HG03097 (cell line): ENCODE results near the gene EML2.

Source experiments
- ATAC-seq: cut with Tn5 transposase; IDR thresholded peaks from one replicate; pipeline ENCODE4 v1.9.1; 2021; ENCODE audit not compliant: unreplicated experiment, low FRiP score

The EML2 gene

DNA sequence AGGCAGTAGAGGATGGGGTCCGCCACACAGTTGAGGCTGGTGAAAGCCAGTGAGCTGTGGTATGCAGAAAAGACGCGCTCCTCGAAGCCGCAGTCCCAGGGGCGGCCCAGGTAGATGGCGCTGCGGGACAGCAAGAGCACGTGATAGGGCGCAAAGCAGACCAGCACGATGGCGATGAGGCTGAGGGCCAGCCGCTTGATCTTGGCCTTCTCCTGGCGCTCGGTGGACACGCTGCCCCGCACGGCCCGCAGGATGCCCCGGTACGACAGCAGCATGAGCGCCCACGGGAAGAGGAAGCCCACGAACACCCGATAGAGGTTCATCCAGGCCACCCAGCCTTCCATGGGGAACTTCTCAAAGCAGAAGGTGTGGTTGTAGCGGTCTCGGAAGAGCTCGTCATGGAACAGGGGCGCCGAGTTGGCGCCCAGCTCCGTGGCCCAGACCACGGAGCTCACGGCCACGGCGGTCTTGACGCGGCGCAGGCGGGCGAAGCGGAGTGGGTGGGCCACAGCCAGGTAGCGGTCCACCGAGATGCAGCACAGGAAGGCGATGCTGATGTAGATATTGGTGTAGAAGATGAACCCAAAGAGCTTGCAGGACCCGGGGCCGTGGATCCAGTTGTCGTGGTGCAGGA, 48.1 kb downstream of the EML2 start:
- ATAC-seq, result no peak

DNA sequence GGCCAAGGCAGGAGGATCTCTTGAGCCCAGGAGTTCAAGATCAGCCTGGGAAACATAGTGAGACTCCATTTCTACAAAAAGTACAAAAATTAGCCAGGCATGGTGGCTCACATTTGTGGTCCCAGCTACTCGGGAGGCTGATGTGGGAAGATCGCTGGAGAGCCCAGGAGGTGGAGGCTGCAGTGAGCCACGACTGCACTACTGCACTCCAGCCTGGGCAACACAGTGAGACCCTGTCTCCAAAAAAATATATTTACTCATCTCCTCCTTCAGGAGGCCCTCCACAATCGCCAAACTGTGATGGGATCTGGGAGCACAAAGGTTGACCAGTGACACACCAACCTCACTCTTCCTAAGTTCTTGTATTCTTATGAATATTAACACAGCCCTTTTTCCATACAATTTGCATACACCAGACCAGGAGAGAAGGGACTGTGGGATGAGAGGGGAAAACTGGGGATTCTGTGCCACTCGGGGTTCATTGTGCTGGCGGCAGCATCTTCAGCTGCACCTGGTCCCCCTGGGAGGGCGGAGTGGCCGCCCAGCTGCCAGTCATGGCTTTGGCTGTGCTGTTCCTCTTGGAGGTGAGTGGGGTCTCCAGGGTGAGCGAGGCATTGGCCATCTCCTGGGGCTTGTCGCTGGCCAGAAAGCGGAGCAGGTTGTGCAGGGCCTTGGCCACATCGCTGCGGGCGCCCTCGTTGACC, 48.7 kb downstream of the EML2 start:
- no peak for ATAC-seq

DNA sequence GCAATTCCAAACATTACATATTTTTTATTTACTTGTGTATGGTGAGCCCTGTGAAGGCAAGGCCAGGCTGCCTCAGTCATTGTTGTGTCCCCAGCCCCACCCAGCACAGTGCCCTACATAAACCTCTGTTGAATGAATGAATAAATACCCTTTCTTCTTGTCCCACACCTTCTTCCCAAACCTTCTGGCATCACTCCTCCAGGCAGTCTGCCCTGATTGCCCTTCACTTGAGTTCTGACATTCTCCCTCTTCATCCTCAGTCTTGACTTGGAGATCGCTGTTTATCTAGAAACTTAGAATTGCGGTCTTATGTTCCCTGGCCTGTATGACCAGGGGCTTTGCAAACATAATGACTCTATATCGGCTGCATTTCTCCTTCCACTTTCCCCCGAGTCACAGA, 49.4 kb downstream of the EML2 start:
- ATAC-seq, result no peak

DNA sequence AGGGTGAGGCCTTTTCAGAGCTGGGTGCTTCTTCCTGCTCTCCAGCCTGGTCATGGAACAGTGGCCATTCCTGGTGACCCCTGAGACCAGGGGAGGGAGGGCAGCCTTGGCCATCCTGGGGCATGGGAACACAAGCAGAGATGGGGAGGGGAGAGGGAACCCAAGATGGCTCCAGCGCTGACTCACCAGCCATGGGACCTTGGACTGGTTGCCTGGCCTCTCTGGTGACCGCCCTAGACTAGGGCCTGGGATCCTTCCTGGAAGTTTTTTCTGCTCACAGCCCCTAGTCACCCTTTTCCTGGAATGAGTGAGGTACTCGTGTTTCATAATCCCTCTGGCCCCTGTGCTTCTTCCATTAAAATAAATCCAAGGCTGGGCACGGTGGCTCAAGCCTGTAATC, 51.3 kb downstream of the EML2 start:
- no peak for ATAC-seq

DNA sequence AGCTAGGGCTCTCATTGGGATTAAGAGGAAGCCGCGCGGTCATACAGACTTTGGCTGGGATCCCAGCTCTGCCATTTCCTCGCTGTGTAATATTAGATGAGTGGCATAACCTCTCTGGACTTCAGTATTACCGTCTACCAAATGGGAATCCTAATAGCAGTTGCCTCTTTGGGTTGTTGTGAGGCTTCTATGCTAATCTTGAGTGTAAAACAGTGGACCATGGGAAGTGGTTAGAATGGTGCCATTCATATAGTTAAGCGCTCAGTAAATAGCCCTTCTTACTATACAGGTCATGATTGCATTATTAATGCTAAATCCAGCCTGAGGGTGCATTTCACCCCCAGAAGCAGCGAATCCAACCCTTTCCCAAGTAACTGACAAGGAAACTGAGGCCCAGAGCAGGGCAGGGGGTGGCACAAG, 54.0 kb downstream of the EML2 start:
- ATAC-seq, result no peak

DNA sequence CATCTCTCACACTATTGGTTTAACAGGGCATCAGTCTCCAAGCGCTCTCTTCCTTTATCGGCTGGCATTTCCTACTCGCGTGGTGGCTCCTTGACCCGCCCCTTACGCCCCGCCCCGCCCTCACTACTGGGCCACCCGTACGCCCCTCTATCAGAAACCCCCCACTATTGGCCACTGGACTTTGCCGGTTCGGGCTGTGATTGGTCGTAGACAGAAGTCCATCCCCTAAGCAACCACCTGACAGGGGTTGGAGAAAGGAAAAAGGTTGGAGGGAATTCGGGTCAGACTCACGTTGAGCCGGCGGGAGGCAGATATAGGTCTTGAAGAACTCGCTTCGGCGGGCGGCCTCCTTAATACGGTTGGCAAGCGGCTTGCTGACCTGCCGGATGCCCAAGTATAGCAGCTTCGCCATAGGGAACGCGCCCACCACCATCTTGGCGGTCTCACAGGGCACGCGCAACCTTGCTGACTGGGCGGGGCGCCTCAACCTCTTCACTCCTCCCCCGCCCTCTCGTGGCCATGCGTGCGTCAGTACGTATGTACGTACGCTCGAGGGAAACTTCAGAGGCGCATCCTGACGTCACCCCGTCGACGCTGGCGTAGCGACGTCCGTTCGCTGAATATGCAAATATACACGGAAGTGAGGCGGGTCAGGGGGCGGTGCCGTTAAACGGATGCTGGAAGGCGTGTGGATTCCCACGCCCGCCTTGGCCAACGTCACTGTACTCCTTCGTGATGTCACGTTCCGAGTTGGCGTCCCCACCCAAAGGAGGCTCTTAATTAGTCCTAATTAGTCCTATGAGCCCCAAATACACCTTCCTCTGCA, 54.7 kb downstream of the EML2 start, which contains the start of gene OPA3:
OPA3 (minus strand) TSS at position 471 of the 826 bp plus-strand sequence; CDS start at position 433, 38 bp downstream.
- peak; percentile 78 for ATAC-seq

DNA sequence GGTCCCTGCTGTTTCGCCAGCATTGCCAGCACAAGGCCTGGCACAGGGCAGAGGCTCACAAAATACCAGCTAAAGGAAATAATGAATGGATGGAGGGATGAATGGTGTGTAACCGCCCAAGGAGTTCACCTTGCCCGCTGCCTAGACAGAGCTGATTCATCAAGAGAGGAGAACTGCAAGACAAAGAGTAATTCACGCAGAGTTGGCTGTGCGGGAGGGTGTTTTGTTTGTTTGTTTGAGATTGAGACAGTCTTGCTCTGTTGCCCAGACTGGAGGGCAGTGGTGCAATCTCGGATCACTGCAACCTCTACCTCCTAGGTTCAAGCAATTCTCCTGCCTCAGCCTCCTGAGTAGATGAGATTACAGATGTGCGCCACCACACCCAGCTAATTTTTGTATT, 57.6 kb downstream of the EML2 start:
- no peak for ATAC-seq

DNA sequence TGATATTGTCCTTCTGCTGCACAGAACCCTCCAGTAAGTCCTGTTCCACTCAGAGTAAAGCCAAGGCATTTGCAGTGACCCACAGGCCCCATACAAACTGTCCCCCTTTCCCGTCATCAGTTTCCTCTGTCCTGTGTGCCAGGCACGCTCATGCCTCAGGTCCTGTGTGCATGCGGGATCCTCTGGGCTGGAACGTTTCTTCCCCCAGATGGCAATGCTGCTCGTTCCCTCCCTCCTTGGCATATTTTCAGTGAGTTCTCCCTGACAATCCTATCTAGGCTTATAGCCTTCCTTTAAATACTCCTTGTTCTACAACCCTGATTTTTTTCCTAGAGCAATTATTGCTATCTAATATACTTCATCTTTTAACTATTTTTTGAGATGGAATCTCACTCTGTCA, 60.3 kb downstream of the EML2 start:
- no peak for ATAC-seq

DNA sequence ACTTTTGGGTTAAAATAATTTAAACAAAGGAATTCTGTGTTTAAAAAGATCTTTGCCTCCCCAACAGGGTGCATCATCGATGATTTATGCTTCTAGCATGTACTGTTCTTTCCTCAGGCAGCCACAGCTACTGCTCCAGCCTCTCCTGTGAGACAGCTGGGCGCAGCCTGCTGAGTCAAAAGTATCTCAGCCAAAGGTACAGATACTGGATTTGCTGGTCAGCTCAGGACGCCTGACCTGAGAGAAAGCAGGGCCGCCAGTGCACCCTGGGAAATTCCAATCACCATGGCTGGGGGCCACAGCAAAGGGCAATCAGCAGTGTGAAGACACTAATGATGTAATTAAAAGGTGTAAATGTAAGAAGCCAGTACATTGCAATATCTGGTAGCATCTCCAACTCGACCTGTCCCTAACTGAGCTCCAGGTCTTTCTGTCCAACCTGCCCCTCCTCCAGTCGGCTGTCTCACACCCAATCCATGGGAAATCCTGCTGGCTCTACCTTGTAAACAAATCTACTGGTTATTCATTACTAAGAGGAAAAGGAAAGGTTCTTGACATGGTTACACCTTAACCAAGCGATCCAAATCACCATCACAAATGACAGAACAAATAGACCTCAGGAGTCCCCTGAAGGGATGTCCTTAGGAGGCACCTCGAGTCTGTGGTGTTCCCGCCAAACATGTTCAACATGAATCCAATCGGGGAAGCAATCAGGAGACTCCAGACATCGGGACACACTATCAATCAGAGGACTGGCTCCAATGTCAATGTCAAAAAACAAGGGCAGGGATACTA, 61.9 kb downstream of the EML2 start:
- ATAC-seq, result no peak

DNA sequence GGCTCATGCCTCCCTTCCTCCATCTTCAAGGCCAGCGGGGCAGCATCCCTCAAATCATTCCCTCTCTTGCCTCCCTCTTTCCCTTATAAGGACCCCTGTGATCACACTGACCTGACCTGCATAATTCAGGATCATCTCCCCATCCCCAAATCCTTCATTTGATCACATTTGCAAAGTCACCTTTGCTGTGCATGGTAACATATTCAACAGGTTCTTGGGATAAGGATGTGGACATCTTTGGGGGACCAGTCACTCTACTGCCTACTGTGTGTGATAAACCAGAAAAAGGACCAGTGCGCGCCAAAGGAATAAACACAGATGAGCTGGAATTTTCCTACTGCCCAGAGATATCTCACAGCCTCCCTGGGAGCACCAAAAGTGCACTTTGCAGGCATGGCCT, 62.5 kb downstream of the EML2 start:
- ATAC-seq, result no peak

DNA sequence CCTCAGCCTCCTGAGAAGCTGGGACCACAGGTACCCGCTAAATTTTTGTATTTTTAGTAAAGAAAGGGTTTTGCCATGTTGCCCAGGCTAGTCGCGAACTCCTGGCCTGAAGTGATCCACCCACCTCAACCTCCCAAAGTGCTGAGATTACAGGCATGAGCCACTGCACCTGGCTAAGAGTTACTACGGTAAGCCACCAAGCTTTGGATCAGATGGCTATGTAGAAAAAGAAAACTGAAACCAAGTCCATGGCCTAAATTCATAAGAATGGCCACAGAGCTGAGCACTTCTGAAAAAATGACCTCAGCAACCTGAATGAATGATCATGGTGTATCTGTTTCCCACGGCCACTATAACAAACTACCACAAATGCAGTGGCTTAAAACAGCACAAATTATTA, 64.0 kb downstream of the EML2 start:
- ATAC-seq, result no peak

DNA sequence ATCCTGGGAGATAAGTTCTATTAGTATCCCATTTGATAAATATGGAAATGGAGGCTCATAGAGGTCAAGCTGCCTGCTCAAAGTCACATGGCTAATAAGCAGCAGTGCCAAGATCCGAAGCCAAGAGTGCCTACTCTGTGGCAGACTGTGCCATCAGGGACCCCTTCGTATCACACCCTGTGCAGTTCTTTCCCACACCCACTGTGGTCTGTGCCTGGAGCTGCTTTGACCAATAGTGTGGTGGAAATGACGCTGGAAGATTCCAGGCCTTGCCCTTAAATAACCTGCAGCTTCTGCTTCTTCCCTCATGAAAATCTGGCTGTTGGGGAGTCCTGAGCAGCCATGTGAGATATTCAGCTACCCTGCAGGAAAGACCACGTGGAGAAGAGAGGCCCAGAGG, 64.7 kb downstream of the EML2 start:
- ATAC-seq, result no peak

DNA sequence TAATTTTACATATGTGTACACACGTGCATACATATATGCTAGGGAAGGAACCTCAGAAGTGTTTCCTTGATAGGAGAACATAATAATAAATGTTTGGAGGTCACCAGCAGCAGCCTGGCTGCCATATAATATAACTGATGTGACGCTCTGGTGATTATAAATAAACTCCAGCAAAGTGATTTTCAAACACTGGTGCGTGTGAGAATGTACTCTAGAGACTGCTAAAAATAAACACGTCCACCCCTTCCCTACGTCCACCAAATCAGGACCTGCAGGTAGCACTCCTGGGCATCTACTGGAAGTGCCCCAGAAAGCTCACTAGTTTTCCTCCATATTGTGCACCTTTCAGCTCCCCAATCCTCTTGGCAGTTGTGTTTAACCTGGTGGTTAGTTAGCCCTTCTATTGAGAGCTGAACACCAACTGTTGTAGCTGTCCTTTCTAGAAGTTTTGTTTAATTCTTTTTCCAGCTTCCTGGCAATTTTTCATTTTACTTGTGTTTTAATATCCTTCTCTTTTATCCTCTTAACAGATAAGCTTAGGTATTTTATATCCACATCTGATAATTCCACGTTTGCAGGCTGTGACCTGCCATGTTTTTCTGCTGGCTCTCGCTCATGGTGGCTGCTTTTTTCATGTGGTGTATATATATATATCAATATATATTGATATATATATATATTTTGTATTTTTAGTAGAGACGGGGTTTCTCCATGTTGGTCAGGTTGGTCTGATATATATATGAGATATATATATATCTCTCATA, 67.6 kb downstream of the EML2 start:
- ATAC-seq, result no peak

DNA sequence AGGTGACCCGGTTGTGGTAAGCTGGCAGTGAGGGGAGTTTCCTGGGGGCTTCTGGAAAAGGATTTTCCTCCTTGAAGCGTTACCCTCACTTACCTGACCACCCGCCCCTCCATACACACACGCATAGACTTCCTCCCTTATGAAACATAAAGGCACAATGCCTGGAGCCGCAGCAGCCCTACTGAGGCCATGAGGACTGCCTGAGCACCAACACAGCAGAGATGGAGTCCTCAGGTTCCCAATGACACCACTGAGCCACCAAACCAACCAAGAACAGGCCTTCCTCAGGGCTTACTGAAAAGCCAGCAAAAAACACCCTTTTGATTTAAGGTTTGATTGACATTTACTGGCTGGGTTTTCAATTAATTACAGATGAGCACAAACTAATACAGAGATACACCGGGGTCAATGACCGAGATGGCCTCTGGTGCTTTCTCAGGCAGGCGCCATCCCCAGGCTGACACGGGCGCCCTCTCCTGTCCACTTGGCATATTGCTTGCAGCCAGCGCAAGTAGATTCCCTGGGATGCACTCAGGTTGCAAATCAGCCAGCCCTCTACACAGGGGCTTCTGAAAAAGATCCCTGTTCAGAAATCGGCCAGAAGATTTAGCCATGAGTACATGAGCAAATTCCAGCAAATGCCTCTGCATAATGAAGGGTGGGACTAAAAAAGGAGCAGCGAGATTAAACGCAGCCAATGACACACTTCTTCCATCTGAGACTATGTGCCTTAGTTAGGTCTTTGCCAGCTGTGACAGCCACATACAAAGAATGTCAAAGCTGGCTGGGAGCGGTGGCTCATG, 69.4 kb downstream of the EML2 start:
- ATAC-seq, result no peak

DNA sequence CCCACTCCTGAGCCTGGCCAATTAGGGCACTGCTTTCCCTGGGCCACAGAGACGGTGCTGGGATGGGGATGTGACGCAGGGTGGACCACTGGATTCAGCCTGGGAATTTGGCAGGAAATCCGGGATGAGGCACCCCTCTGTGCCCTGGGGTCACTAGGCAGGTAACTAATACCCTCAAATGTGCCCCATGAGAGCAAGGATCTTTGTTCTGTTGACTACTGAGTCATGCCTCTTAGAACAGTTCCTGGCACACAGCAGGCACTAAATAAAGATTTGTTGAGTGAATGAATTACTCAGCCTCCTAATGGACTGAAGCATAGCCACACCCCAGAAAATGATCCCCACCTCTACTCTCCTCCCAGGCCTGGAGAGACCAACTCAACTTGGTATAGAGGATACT, 70.5 kb downstream of the EML2 start:
- ATAC-seq, result no peak

DNA sequence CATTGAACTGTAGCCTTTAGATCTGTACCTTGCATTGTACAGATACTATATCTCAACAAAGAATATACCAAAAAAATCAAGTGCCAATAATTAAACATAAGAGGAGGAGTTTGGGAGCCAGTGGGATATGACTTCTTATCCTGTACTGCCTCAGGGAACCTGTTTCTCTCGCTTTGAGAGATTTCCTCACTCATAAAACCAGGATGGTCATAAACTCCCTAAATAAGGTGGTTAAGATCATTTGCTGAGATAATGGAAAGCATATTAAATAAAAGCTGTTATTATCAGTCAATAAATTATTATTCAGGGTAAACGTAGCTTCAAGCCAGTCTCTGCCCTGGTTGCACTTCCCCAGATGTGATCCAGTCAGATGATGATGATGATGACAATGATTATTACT, 71.6 kb downstream of the EML2 start:
- no peak for ATAC-seq

DNA sequence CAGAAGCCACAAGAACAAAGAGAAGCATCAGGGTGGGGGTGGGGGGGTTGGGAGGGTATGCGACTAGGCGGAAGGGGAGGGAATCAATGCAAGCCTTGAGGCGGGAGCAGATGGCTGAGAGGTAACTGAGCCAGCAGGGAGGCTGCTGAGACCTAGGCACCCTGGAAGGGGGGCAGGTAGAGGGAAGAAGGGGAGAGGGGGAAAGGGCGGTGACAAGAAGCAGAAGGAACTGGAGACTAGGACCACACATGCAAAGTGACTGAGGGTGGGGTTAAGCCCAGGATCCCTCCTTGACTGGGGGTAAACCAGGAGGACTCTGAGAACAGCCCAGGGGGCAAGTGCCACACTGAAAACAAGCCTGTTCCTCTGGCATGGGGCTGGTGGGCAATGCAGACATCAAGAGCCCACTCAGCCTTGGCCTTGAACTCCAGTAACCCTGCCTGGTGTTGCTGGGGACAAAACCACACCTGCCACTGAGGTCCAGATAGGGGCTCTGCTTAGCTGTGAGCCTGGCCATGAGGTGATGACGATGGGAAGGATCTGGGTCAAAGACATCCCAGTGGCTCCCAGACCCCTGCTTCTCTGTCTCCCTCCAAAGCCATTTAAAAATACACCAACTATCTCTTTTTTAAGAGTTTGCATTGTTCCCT, 74.9 kb downstream of the EML2 start:
- ATAC-seq, result no peak

DNA sequence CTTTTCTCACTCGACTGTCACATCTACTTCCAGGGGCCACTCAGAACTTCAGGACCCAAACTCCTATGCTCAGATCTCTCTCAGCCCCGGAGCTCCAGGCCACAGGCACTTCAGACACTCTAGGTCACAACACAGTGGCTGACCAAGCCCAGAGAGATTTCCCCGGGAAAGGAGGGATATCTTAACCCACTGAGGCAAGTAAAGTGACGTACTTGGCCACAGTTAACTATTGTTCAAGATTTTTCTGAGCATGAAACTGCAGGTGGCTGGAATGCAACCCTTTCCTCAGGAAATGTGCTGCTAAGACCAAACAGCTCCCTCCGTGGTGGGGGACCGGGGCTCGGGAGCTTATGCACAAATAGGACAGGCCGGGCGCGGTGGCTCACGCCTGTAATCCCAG, 78.5 kb downstream of the EML2 start:
- ATAC-seq, result no peak

DNA sequence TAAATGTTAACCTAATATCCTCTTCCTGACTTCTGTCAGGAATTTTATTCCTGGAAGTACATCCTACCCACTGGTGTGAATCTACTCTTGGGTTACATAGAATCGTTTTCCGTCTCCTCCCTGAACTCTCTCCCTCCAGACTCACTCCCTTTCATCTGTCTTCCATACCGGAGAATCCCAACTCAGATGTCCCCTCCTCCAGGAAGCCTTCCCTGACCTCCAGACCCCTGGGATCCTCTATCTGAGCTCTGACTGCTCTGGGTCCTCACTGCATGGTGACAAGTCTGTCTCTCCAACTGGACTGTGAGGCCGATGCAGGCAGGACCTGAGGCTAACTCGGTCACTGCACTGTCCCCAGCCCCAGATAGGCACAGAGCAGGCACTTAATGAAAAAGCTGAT, 79.2 kb downstream of the EML2 start:
- ATAC-seq, result no peak
